LoVo (cell line): ENCODE results near the gene PDZK1.
"Not testable (repeated sequence)": the region's sequence is repeated elsewhere in the genome, so short reads cannot be mapped to it uniquely, and the experiment has no call there.

Experiments used
- DNase-seq: peaks from one replicate; pipeline ENCODE4 v3.0.0-alpha.2; 2016; ENCODE audit warnings: low spot score

The PDZK1 gene

GRCh38 chr1:145707183-145707867, at the start of gene PDZK1:
TSS of gene PDZK1 (minus strand) at chr1:145707368. CDS start at chr1:145688021, 19,347 bp downstream.
- DNase-seq: no peak

- no peak for DNase-seq
These were observed 44.4 kb upstream of the PDZK1 start for GRCh38 chr1:145751491-145752037.

- DNase-seq: no peak
These were observed 43.3 kb upstream of the PDZK1 start for GRCh38 chr1:145750426-145750825.

- no peak for DNase-seq
These were observed 40.5 kb upstream of the PDZK1 start for GRCh38 chr1:145747398-145748247.

GRCh38 chr1:145740269-145740668, 33.1 kb upstream of the PDZK1 start:
- DNase-seq: peak; percentile 28

- no peak for DNase-seq
These were observed 29.0 kb upstream of the PDZK1 start for GRCh38 chr1:145736191-145736590.

GRCh38 chr1:145730900-145731299, 23.7 kb upstream of the PDZK1 start:
- no peak for DNase-seq

GRCh38 chr1:145730467-145730866, 23.3 kb upstream of the PDZK1 start:
- DNase-seq: no peak

- DNase-seq: no peak
These were observed 22.7 kb upstream of the PDZK1 start for GRCh38 chr1:145729666-145730436.

GRCh38 chr1:145729196-145729595, 22.0 kb upstream of the PDZK1 start:
- DNase-seq: no peak

- DNase-seq: not testable (repeated sequence)
These were observed 19.0 kb upstream of the PDZK1 start for GRCh38 chr1:145726193-145726592.

GRCh38 chr1:145720878-145721671, 13.9 kb upstream of the PDZK1 start:
- DNase-seq: peak; percentile 75

- DNase-seq: peak; percentile 26
These were observed 13.3 kb upstream of the PDZK1 start for GRCh38 chr1:145720556-145720877.

- no peak for DNase-seq
These were observed 12.3 kb upstream of the PDZK1 start, which contains the start of gene CD160 for GRCh38 chr1:145719230-145720079. TSS of gene CD160 (plus strand) at chr1:145719499. CDS start at chr1:145728328, 8,829 bp downstream.

GRCh38 chr1:145718465-145718864, 11.3 kb upstream of the PDZK1 start:
- DNase-seq: not testable (repeated sequence)

- no peak for DNase-seq
These were observed 10.7 kb upstream of the PDZK1 start for GRCh38 chr1:145717833-145718232.

GRCh38 chr1:145716641-145717345, 9.6 kb upstream of the PDZK1 start:
- no peak for DNase-seq

- no peak for DNase-seq
These were observed 7.5 kb upstream of the PDZK1 start for GRCh38 chr1:145714524-145715111.

GRCh38 chr1:145711213-145711651, 4.1 kb upstream of the PDZK1 start:
- DNase-seq: peak; percentile 44
